Occipital lobe (tissue), 2 donors: Measurements from ENCODE around the gene ALOX12. TPM values are rescaled to one million over a fixed set of nuclear protein-coding genes. Genes with fewer than 3 reads are reported as not detected.

ENCODE experiments used
- DNase-seq: peaks from one replicate; lab custom pipeline; 2025; lab: John Stamatoyannopoulos, UW
- total RNA-seq: library from RNA; depleted of rRNA; stranded (reverse); fragments of >200 nt; gene quantifications from one replicate; pipeline ENCODE4 v1.2.3, GENCODE V29; 2014

The ALOX12 gene
- total RNA-seq, 1 donor from 2014 or later: not detected

DNA sequence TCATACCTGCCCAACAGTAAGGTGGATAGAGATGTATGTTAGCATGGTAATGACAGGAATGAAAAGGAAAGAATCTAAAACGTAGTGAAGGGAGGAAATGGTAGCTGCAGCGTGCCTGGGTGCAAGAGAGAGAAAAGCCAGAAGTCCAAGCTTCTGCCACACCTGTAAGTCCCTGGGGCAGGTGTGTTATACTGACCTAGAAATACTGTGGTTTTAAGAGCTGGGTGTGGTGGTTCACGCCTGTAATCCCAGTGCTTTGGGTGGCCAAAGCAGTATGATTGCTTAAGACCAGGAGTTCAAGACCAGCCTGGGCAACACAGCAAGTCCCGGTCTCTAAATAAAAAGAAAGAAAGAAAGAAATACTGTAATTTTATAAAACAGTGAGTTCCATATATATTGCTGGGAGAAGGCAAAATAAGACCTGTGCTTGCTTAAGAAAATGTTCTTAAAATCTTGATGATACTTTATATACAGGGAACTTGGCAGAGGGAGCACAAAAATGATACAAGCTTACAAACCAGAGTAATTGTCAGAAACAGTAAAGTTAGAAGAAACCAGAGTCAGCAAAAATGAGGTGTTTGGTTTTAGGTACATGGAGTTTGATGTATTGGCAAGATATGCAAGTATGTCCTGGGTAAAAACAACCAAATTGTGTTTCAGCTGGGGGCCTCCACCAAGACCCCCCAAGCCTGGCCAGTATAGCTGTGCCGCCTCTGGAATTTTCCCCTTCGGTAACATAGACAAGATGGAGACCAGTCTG is 6.6 kb downstream of the ALOX12 start:
- DNase-seq: no peak

DNA sequence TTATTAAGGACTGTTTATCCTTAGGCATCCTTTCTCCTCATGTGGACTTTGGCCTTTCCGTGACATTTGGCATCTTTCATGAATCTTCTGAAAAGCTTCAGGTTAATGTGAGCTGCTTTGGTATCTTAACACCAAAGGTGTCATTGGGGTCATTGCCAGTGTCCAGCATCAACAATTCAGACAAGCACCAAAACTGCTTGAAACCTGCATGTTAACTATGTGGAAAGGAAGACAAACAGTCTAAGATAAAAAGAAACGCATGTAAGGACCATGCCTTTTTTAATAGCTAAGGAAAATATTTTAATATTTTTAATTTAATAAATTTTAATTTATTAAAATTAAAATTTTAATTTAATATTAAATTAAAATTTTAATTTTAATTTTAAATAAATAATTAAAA is 7.9 kb downstream of the ALOX12 start:
- no peak for DNase-seq

- no peak for DNase-seq
Measured at GRCh38 chr17:7004398-7005253, 8.8 kb downstream of the ALOX12 start.

- DNase-seq: no peak
Measured at GRCh38 chr17:7005716-7006115, 9.9 kb downstream of the ALOX12 start.

DNA sequence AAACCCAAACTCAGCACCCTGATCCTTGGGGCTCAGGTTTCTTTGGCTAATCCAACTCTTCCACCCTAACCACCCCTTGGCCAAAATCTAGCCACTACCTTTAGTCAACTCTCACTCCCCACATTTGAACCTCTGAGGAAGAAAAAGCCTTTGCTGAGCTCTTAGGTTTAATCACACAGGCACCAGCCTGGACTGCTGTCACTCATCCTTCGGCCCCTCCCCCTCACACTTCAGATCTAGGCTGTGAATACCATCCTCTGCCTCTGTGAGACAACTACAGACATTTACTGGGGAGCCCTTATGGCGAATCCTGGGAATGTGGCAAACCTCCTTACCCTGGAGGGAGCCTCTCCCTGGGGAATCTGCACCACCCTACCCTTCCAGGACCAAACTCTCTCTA is 11.3 kb downstream of the ALOX12 start:
- no peak for DNase-seq

- no peak for DNase-seq
Measured at GRCh38 chr17:7010523-7010922, 14.7 kb downstream of the ALOX12 start.

- no peak for DNase-seq
Measured at GRCh38 chr17:7011415-7011814, 15.6 kb downstream of the ALOX12 start.

GRCh38 chr17:7011942-7012254 is 16.0 kb downstream of the ALOX12 start:
- DNase-seq: no peak

DNA sequence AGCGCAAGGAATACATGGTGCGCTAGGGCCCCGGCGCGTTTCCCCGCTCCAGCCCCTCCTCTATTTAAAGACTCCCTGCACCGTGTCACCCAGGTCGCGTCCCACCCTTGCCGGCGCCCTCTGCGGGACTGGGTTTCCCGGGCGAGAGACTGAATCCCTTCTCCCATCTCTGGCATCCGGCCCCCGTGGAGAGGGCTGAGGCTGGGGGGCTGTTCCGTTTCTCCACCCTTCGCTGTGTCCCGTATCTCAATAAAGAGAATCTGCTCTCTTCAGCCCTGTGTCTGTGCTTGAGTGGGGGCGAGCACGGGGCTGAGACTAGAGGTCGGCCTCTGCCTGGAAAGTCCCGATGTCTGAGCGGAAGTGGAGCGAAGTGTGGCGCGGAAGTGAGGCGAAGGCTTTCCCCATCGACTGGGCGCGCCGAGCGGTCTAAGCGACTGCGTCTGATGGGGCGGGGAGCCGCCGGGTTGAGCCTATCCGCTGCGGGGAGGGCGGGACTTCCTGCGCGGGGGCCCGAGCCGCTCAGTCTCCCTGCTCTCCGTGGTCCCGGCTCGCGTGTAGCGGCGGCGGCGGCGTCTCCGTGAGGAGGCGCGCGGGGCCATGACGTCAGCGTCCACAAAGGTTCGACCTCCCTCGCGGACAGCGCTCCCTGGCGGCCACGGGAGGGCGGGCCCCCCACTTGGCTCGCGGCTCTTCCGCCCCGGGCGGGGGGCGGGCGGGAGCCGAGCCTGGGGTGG is 18.6 kb downstream of the ALOX12 start:
- DNase-seq: peak; percentile 96

DNA sequence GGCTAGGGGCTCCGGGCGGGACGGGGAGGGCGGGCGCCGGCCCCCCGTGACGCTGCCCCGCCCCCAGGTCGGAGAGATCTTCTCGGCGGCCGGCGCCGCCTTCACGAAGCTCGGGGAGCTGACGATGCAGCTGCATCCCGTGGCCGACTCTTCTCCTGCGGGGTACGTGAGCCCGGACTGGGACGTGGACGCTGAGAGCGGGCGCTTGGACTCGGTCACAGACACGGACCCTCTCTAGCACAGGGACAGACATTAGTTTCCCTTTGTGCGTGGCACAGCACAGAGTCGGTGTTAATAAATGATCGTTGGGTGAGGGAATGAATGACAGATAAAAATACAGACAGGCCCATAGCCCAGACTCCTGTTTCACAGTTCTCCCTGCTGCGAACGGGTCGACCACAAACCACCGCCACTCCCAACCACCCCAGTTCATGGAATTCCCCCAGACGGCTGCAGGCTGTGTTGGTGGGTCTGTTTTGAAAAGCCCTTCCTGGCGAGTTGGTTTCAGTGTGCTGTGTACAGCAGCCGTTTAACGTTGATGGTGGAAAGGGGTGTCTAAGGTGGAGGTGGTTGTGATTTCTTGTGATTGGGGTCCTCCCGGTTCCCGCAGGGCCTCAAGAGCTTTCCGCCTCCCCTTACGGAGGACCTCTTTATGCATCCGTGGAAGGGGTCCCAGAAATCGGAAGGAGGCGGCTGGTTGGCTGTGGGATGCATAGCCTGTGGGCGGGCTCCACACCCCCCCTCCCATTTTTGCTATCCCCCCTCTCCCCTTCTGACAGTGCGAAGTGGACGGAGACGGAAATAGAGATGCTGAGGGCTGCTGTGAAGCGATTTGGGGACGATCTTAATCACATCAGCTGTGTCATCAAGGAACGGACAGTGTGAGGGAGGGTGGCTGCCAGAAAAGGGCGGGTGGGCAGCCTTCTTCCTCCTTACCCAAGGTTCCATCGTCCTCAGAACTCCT is 19.4 kb downstream of the ALOX12 start:
- DNase-seq: no peak

GRCh38 chr17:7016418-7016817 is 20.6 kb downstream of the ALOX12 start:
- no peak for DNase-seq

- no peak for DNase-seq
Measured at GRCh38 chr17:7016886-7017826, 21.3 kb downstream of the ALOX12 start.

DNA sequence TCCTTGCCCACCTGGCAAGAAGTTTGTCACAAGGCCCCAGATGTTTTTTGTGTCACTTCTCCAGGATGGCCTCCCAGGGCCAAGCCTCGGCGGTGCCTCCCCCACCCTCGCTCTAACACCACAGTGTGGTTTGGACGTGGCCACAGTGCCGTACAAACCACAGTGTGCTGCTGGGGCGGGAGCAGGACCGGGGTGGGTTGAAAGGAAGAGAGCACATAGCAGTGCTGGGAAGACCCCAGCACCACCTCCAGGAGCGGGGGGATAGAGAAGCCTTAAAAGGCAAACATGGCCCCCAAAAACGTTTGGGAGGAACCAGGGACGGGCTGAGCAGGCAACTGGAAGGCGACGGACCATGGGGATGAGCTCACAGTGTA is 22.0 kb downstream of the ALOX12 start:
- DNase-seq: no peak

DNA sequence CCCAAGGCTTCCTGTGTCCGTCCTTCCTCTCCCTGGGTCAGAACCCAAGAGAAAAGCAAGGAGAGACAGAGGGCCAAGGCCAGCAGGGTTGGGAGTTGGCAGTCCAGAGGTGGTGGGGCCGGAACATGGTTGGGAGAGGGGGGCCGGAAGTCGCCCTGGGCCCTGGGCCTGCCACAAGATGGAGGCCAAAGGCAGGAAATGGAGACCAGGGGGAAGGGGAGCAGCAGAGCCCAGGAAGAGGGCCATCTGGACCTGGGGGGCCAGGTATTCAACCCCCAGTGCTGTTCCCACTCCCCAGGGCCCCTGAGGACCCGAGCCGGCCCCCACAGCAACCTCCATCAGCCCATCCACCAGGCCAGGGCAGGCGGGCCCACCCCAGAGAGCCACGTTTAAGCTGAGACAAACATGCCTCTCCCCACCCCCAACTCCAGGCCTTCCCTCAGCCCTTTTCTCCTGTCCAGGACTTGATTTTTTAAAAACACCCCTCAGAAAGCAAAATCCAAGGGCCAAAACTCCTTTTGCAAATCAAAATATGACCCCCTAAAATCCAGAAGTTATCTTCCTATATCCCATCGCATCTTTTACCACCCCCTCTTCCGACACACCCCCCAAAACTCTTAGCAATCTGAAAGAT is 22.6 kb downstream of the ALOX12 start:
- DNase-seq: no peak

GRCh38 chr17:7019367-7019766 is 23.5 kb downstream of the ALOX12 start:
- DNase-seq: no peak

- DNase-seq: no peak
Measured at GRCh38 chr17:7019839-7020519, 24.1 kb downstream of the ALOX12 start.

- no peak for DNase-seq
Measured at GRCh38 chr17:7020894-7021664, 25.2 kb downstream of the ALOX12 start.
